SJSA1 (cell line): ENCODE data around the gene EPB41L4A. TPM values are rescaled to one million over a fixed set of nuclear protein-coding genes. Genes with fewer than 3 reads are reported as not detected.
"Not testable (repeated sequence)": the region's sequence is repeated elsewhere in the genome, so short reads cannot be mapped to it uniquely, and the experiment has no call there.

Source experiments
- DNase-seq, 2 experiments: peaks; one replicate each; pipeline ENCODE4 v3.0.0-alpha.2; 2015 to 2020; ENCODE audit warnings: low spot score in 2 of 2, low read depth in 1 of 2
- H3K27ac ChIP-seq: fragments of 250-450 bp; sonication (Bioruptor Pico); 2 replicates; pipeline ENCODE4 v1.5.1; 2020; ENCODE audit warnings: mild to moderate bottlenecking, moderate library complexity
- H3K27me3 ChIP-seq: fragments of 250-450 bp; sonication (Bioruptor Pico); replicated peaks from 2 replicates; pipeline ENCODE4 v1.5.1; 2020; ENCODE audit warnings: mild to moderate bottlenecking, moderate library complexity
- H3K36me3 ChIP-seq: fragments of 250-450 bp; sonication (Bioruptor Pico); 2 replicates; pipeline ENCODE4 v1.5.1; 2020; ENCODE audit warnings: mild to moderate bottlenecking
- H3K4me1 ChIP-seq: fragments of 250-450 bp; sonication (Bioruptor Pico); replicated peaks from 2 replicates; pipeline ENCODE4 v1.6.1; 2021; ENCODE audit warnings: mild to moderate bottlenecking
- H3K4me3 ChIP-seq: fragments of 250-450 bp; sonication (Bioruptor Pico); 2 replicates; pipeline ENCODE4 v1.5.1; 2020; ENCODE audit warnings: mild to moderate bottlenecking
- H3K9me3 ChIP-seq: fragments of 250-450 bp; sonication (Bioruptor Pico); replicated peaks from 2 replicates; pipeline ENCODE4 v1.5.1; 2020; ENCODE audit warnings: mild to moderate bottlenecking
- total RNA-seq: library from RNA; depleted of rRNA; stranded (reverse); fragments of >200 nt; shearing (Covaris generic); gene quantifications from 2 replicates; pipeline ENCODE4 v1.2.3, GENCODE V29; 2014

EPB41L4A gene
- total RNA-seq, 1 experiment from 2014 or later: 0.11 TPM

DNA sequence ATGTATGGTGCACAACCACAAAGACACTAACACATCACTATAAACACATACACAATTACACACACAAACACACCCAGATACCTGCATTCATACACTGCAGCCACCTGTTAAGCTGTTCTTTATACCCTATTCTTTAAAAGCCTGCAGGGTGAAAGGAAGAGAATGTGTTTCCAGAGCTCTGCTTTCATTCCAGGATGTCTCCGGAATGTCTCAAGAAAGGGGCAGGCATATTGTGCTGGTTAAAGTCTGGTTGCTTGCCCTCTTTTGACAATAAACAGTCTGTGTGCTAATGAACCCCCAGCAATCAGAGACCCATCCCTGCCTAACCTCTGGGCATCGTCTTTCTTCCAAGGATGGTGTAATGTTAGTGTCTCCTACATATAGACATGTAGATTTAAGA lies 181.6 kb downstream of the EPB41L4A start:
- Histone ChIP-seq H3K27me3 (no peaks in the 10 kb centered on the region), H3K9me3 (no peaks in the 10 kb centered on the region), H3K36me3 (no peaks in the 10 kb centered on the region), H3K4me3 (no peak overlapping the region), H3K27ac (no peak overlapping the region), H3K4me1 (no peaks in the 10 kb centered on the region)
- no peak for DNase-seq

DNA sequence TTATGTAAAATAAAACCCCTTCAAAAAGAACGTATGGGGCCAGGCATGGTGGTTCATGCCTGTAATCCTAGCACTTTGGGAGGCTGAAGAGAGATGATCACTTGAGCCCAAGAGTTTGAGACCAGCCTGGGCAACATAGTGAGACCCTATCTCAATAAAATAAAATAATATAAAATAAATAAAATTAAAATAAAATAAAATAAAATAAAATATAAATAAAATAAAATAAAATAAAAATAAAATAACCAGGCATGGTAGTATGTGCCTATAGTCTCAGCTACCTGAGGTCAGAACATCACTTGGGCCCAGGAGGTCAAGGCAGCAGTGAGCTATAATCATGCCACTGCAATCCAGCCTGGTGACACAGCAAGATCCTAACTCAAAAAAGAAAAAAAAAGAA lies 185.1 kb downstream of the EPB41L4A start:
- H3K27me3 ChIP-seq: no peaks in the 10 kb centered on the region; the same call in 1 of the 2 replicates
- H3K27ac ChIP-seq: no peak overlapping the region
- no peaks in the 10 kb centered on the region for H3K4me1 ChIP-seq
- DNase-seq: no peak
- H3K9me3 ChIP-seq: no peaks in the 10 kb centered on the region
- no peaks in the 10 kb centered on the region for H3K36me3 ChIP-seq
- H3K4me3 ChIP-seq: no peak overlapping the region

DNA sequence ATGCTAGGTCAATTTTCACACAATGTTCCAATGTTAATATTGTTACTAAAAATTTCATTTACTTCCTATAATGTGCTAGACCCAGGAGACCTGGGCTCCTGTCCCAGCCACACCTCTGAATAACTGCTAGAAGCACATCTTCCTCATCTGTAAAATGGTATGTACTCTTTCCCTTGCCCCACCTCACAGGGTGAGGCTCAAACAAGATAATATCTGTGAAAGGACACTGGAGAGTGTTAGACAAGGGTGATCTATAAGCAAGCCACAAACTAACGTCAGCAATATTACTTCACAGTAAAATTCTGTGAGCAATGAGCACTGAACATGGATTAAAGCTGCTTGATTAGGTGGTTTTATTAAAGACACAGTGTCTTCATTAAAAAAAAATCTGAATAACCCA lies 186.4 kb downstream of the EPB41L4A start:
- no peak overlapping the region for H3K27ac ChIP-seq
- no peaks in the 10 kb centered on the region; the same call in 1 of the 2 replicates for H3K27me3 ChIP-seq
- no peak for DNase-seq
- no peaks in the 10 kb centered on the region for H3K9me3 ChIP-seq
- no peaks in the 10 kb centered on the region for H3K4me1 ChIP-seq
- no peaks in the 10 kb centered on the region for H3K36me3 ChIP-seq
- H3K4me3 ChIP-seq: no peak overlapping the region

DNA sequence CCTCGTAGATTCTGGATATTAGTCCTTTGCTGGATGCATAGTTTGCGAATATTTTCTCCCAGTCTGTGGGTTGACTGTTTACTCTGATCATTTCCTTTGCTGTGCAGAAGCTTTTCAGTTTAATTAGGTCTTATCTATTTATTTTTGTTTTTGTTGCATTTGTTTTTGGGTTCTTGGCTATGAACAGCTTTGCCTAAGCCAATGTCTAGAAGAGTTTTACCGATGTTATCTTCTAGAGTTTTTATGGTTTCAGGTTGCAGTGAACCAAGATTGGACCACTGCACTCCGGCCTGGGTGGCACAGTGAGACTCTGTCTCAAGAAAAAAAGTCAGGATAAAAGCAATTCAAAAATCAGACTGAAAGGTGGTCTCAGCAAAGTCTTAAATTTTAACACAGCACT lies 188.5 kb downstream of the EPB41L4A start:
- no peaks in the 10 kb centered on the region for H3K4me1 ChIP-seq
- H3K4me3 ChIP-seq: no peak overlapping the region
- no peaks in the 10 kb centered on the region for H3K36me3 ChIP-seq
- H3K27ac ChIP-seq: no peak overlapping the region
- DNase-seq: no peak
- H3K9me3 ChIP-seq: no peaks in the 10 kb centered on the region
- H3K27me3 ChIP-seq: peaks cover 3% of the 10 kb centered on the region; the same call in 1 of the 2 replicates

DNA sequence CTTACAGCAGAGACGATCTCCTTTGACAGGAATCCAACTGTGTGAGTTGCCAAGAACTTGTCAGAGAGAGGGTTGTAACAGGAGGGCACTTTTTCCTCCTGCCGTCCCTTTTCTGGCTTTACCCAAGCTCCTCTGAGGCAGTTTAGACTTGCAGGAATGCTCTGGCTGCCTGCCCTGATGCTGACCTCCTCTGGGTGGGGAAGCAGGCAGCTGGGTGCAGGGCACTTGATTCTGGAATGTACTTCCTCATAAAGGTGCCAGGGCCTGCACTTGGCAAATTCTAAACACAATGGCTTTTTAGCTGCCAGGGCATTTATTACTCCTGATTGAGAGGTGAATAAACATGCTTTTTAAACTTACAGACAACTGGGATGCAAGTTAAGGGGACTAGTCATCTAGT lies 190.4 kb downstream of the EPB41L4A start:
- H3K4me1 ChIP-seq: no peaks in the 10 kb centered on the region
- no peak overlapping the region for H3K4me3 ChIP-seq
- no peak for DNase-seq
- peaks cover 3% of the 10 kb centered on the region; the same call in 1 of the 2 replicates for H3K27me3 ChIP-seq
- no peak overlapping the region for H3K27ac ChIP-seq
- H3K9me3 ChIP-seq: no peaks in the 10 kb centered on the region
- H3K36me3 ChIP-seq: no peaks in the 10 kb centered on the region

DNA sequence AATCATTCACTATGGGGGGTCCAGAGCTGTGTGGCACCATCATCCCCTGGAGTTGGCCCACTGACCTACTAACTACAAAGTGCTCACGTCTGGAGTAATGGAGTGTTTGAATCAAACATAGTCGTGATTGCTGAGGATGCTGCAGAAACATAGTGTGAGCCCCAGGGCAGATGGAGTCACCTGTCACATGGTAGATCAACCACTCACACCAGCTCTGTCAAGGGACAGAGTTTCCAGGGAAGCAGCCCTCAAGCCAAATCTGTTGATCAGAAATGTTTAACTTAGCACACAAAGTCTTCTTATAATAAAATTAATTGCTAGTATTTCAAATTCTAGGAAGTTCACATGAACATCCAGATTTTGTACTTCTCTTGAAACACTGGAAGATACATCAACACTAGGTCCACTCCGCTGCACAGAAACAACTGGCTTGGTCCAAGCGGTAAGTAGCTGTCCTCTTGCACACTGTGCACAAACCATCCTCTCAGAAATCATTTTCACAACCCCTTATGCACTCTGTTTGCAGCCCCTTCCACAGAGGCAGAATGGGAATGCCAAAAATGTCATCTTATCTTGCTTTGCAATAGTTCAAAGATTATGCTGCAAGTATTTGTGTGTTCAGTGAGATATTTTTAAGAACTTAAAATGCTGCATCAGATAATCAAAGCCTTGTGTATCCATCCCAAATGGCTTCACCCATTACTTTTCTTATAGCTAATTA lies 191.0 kb downstream of the EPB41L4A start:
- Histone ChIP-seq H3K4me1 (no peaks in the 10 kb centered on the region), H3K27me3 (peaks cover 3% of the 10 kb centered on the region; the same call in 1 of the 2 replicates), H3K9me3 (no peaks in the 10 kb centered on the region), H3K27ac (no peak overlapping the region), H3K4me3 (no peak overlapping the region), H3K36me3 (no peaks in the 10 kb centered on the region)
- no peak for DNase-seq

DNA sequence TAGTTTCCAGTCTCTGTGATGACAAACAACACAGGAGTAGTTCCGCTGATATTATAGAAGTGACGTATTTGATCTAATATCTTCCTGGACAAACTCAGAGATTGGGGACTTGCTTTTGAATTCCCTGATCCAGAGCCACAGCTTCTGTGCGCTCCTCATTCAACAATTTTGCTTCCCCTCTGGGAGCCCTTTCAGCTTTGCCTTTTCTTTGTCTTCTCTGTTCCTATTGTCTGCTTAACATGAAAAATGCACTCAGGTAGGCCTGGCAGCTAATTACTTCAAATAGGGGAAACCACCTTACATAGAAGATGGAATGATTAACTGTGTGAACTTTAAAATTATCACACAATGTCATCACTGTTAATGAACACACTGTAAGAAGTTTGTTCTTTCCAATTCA lies 192.9 kb downstream of the EPB41L4A start:
- H3K27me3 ChIP-seq: peaks cover 3% of the 10 kb centered on the region; the same call in 1 of the 2 replicates
- no peaks in the 10 kb centered on the region for H3K4me1 ChIP-seq
- H3K4me3 ChIP-seq: no peak overlapping the region
- H3K27ac ChIP-seq: no peak overlapping the region
- DNase-seq: no peak
- no peaks in the 10 kb centered on the region for H3K9me3 ChIP-seq
- H3K36me3 ChIP-seq: no peaks in the 10 kb centered on the region

DNA sequence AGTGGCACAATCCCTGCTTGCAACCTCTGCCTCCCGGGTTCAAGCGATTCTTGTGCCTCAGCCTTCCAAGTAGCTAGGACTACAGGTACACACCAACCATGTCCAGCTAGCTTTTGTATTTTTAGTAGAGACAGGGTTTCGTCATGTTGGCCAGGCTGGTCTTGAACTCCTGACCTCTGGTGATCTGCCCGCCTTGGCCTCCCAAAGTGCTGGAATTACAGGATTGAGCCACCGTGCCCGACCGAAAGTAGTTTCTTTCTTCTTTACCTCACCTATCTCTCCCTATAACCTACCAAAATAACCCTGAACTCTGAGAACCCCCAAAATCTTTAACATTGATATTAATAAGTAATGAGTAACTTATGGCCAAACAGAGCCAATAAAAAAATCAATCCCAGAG lies 196.1 kb downstream of the EPB41L4A start:
- not testable (repeated sequence) for H3K9me3 ChIP-seq, H3K27ac ChIP-seq, H3K4me3 ChIP-seq, H3K4me1 ChIP-seq, H3K27me3 ChIP-seq, H3K36me3 ChIP-seq, DNase-seq

DNA sequence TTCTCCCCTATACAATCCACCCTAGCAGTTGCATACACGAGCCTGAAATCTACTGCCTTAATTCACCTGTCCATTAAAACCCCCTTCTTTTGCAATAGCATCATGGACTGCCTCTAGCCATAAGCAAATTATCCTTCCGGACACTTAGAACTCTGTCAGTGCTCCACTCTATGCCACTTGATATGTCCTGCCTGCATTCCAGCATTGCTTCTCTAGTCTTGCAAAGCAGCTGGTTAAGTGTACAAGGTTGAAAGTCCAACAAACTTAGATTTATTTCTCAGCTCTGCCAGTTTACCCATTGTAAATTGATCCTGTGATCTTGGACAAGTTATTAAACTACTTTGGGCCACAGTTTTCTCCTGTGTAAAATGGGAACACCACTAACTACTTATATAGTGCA lies 197.9 kb downstream of the EPB41L4A start:
- no peak overlapping the region for H3K4me3 ChIP-seq
- no peak for DNase-seq
- 0 out of 2 replicates have a peak, but pooled peaks cover under 1% of the 10 kb centered on the region for H3K27me3 ChIP-seq
- no peaks in the 10 kb centered on the region for H3K9me3 ChIP-seq
- H3K4me1 ChIP-seq: no peaks in the 10 kb centered on the region
- no peaks in the 10 kb centered on the region for H3K36me3 ChIP-seq
- H3K27ac ChIP-seq: no peak overlapping the region

DNA sequence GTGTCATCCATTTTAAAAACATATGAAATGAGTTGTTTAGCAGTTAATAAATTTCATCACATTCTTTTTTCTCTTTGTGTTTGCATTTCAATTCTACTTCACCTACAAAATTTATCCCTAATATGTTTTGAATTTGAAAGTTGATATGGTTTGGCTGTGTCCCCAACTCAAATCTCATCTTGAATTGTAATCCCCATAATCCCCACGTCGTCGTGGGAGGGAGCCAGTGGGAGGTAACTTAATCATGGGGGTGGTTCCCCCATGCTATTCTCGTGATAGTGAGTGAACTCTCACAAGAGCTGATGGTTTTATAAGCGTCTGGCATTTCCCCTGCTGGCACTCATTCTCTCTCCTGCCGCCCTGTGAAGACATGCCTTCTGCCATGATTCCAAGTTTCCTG lies 200.1 kb downstream of the EPB41L4A start:
- Histone ChIP-seq H3K9me3 (no peaks in the 10 kb centered on the region), H3K27ac (no peak overlapping the region), H3K27me3 (no peaks in the 10 kb centered on the region), H3K36me3 (no peaks in the 10 kb centered on the region), H3K4me1 (no peaks in the 10 kb centered on the region), H3K4me3 (no peak overlapping the region)
- no peak for DNase-seq

DNA sequence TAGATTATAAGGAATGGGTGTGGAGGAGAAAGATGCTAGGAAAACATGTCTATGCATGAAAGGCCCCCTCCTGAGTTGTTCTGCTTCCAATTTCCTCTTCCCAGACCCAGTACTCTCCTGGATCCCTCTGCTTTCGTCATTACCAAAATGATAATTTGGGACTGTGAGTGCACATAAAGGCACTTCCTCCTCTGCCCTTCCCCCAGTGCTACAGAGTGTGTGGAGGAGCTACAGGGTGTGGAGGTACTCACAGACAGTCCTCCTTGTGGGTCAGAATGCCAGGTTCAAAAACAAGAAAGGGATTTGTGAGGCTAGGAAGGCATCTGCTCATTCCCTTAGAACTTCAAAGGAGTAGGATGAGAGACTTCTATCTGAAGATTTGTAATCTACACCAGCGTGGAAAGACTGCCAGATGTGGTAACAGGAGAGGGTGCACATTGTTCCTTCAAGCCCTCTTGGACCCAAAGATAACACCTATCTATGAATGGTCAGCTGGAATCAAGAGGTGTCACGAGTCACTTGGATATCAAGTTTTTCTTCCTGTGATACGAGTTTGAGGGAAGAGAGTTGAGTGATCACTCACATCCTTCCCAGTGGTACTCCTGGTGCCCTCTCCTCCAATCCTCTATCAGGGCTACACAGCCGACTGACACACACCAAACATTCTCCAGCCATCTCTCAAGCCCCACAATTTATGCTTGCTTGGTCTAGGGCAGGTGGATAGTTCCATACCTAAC lies 201.1 kb downstream of the EPB41L4A start:
- Histone ChIP-seq H3K27ac (no peak overlapping the region), H3K4me3 (no peak overlapping the region), H3K27me3 (no peaks in the 10 kb centered on the region), H3K36me3 (no peaks in the 10 kb centered on the region), H3K4me1 (no peaks in the 10 kb centered on the region), H3K9me3 (no peaks in the 10 kb centered on the region)
- DNase-seq: no peak

DNA sequence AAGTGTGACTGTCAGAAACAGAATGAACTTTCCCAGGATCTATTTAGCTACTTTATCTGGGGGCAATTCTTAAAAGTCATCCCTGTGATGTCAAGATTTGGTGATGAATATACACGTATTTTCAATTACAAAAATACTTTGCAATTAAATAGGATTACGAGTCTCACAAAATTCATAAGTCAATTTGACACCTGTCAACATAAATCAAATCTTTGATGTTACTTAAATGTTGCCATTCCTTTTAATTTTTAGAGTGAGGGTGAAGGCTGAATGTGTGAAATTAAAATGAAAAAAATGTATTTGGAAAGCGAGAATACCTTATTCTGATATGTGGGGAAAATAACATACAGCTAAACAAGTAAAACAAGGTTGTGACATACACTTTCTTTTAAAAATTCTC lies 202.9 kb downstream of the EPB41L4A start:
- Histone ChIP-seq H3K27ac (no peak overlapping the region), H3K36me3 (no peaks in the 10 kb centered on the region), H3K4me3 (no peak overlapping the region), H3K27me3 (no peaks in the 10 kb centered on the region), H3K9me3 (no peaks in the 10 kb centered on the region), H3K4me1 (no peaks in the 10 kb centered on the region)
- no peak for DNase-seq

DNA sequence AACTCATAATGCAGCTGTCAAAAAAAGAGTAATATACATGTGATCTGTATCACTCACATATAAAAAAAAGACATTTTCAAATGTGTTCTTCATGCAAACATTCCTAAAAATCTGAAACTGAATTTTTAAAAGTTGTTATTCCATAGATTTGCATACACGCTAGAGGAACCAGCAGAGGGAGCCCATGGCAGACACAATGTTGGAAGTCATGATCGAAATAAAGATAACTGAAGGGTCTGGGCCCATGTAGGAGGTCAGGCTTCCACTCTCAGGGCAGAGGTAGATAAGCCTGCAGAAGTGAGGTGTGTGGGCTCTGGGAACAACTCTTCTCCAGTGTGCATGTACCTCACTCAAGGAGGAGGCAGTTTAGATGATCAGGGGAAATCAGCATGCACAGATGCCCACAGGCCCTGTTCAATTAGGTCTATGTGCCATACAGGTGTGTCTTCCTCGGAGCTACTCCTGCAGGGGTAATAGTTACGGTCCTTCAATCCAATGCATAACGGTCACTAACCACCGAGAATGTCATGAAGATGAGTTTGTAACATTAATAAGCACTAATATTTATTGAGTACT lies 208.6 kb downstream of the EPB41L4A start:
- Histone ChIP-seq H3K4me1 (no peaks in the 10 kb centered on the region), H3K36me3 (no peaks in the 10 kb centered on the region), H3K27ac (no peak overlapping the region), H3K9me3 (no peaks in the 10 kb centered on the region), H3K27me3 (no peaks in the 10 kb centered on the region; the same call in 1 of the 2 replicates), H3K4me3 (no peak overlapping the region)
- DNase-seq: no peak
